Neural cell (in vitro differentiated cells): ENCODE data around the gene GNAS. TPM values are rescaled to one million over a fixed set of nuclear protein-coding genes. Genes with fewer than 3 reads are reported as not detected.

Source experiments
- H2AFZ ChIP-seq: fragments of 200-600, 300-800 bp; sonication (generic), shearing (Covaris generic); 2 replicates; pipeline ENCODE4 v1.6.0; 2014; ENCODE audit warnings: low read depth, mild to moderate bottlenecking, antibody characterized with exemption, low read length, moderate library complexity
- H3F3A ChIP-seq: fragments of 200-600 bp; shearing (Covaris generic); 2 replicates; pipeline ENCODE4 v1.6.1; 2016; ENCODE audit warnings: mild to moderate bottlenecking, moderate library complexity, mixed read lengths, antibody characterized with exemption, low read length; ENCODE audit not compliant: insufficient read depth, poor library complexity, severe bottlenecking
- H3K27ac ChIP-seq: fragments of 200-600, 300-800 bp; sonication (generic), shearing (Covaris generic); 2 replicates; pipeline ENCODE4 v1.5.1; 2014; ENCODE audit warnings: mild to moderate bottlenecking, low read length, moderate library complexity
- H3K27me3 ChIP-seq: fragments of 300-800, 200-600 bp; sonication (generic), shearing (Covaris generic); 2 replicates; pipeline ENCODE4 v1.6.0; 2014; ENCODE audit warnings: mild to moderate bottlenecking, low read depth, low read length, moderate library complexity; ENCODE audit not compliant: insufficient read depth
- H3K36me3 ChIP-seq: fragments of 300-800, 200-600 bp; sonication (generic), shearing (Covaris generic); 2 replicates; pipeline ENCODE4 v1.5.1; 2014; ENCODE audit warnings: mild to moderate bottlenecking, antibody characterized with exemption, low read length, moderate library complexity; ENCODE audit not compliant: insufficient read depth
- H3K4me2 ChIP-seq: fragments of 300-800, 200-600 bp; sonication (generic), shearing (Covaris generic); 2 replicates; pipeline ENCODE4 v1.6.0; 2014; ENCODE audit warnings: mild to moderate bottlenecking, low read length
- H3K4me3 ChIP-seq: fragments of 300-800, 200-600 bp; sonication (generic), shearing (Covaris generic); 2 replicates; pipeline ENCODE4 v1.5.1; 2014; ENCODE audit warnings: mild to moderate bottlenecking, low read length, moderate library complexity
- H3K79me2 ChIP-seq: fragments of 200-600 bp; shearing (Covaris generic); replicated peaks from 2 replicates; pipeline ENCODE4 v1.6.0; 2014; ENCODE audit warnings: mild to moderate bottlenecking, low read length, moderate library complexity; ENCODE audit not compliant: insufficient read depth
- H3K9ac ChIP-seq: fragments of 300-800, 200-600 bp; sonication (generic), shearing (Covaris generic); 2 replicates; pipeline ENCODE4 v1.6.1; 2016; ENCODE audit warnings: mild to moderate bottlenecking, low read length, mixed read lengths
- H3K9me2 ChIP-seq: fragments of 200-600 bp; shearing (Covaris generic); 2 replicates; pipeline ENCODE4 v1.6.1; 2016; ENCODE audit warnings: mild to moderate bottlenecking, low read length, mixed read lengths; ENCODE audit not compliant: insufficient read depth
- H3K9me3 ChIP-seq: fragments of 200-600, 300-800 bp; sonication (generic), shearing (Covaris generic); 2 replicates; pipeline ENCODE4 v1.6.1; 2016; ENCODE audit warnings: mild to moderate bottlenecking, mixed run types, low read length, moderate library complexity, mixed read lengths
- H4K20me1 ChIP-seq: fragments of 200-600 bp; shearing (Covaris generic); 2 replicates; pipeline ENCODE4 v1.6.1; 2016; ENCODE audit warnings: mild to moderate bottlenecking, mixed run types; ENCODE audit not compliant: insufficient read depth
- CTCF ChIP-seq: fragments of 450-650 bp; IDR thresholded peaks from 2 replicates; pipeline ENCODE4 v1.5.1; 2014; ENCODE audit warnings: antibody characterized with exemption, mild to moderate bottlenecking, moderate library complexity; ENCODE audit not compliant: poor library complexity, severe bottlenecking
- EP300 ChIP-seq: fragments of 450-650 bp; conservative IDR thresholded peaks from 2 replicates; pipeline ENCODE4 v1.6.1; 2014; ENCODE audit warnings: antibody characterized with exemption, mild to moderate bottlenecking, moderate library complexity; ENCODE audit not compliant: poor library complexity, severe bottlenecking
- EZH2 ChIP-seq: fragments of 200-600, 300-800 bp; shearing (Covaris generic), sonication (generic); IDR thresholded peaks from 2 replicates; pipeline ENCODE4 v1.6.1; 2014; ENCODE audit warnings: antibody characterized with exemption, low read length, borderline replicate concordance, mild to moderate bottlenecking; ENCODE audit not compliant: insufficient read depth, poor library complexity, severe bottlenecking
- MXI1 ChIP-seq: fragments of 450-650 bp; conservative IDR thresholded peaks from 2 replicates; pipeline ENCODE4 v1.6.1; 2014; ENCODE audit warnings: antibody characterized with exemption, mild to moderate bottlenecking; ENCODE audit not compliant: poor library complexity, severe bottlenecking
- POLR2AphosphoS5 ChIP-seq: IDR thresholded peaks from 2 replicates; pipeline ENCODE4 v1.6.1; 2012
- RAD21 ChIP-seq: fragments of 450-650 bp; conservative IDR thresholded peaks from 2 replicates; pipeline ENCODE4 v1.6.1; 2014; ENCODE audit warnings: antibody characterized with exemption, mild to moderate bottlenecking, moderate library complexity
- REST ChIP-seq: IDR thresholded peaks from 2 replicates; pipeline ENCODE4 v1.6.1; 2012; ENCODE audit warnings: borderline replicate concordance
- SMC3 ChIP-seq: fragments of 450-650 bp; conservative IDR thresholded peaks from 2 replicates; pipeline ENCODE4 v1.6.1; 2014; ENCODE audit warnings: antibody characterized with exemption, mild to moderate bottlenecking, moderate library complexity; ENCODE audit not compliant: poor library complexity
- TAF1 ChIP-seq: IDR thresholded peaks from 2 replicates; pipeline ENCODE4 v1.6.1; 2012; ENCODE audit warnings: low read depth
- polyA plus RNA-seq: library from polyadenylated mRNA; depleted of rRNA; stranded (reverse); fragments of >200 nt; gene quantifications from 2 replicates; pipeline ENCODE4 v1.2.3, GENCODE V29; 2014

The GNAS gene
- polyA plus RNA-seq, 1 donor from 2014 or later, result 958 TPM

GRCh38 chr20:58894652-58895447, 42.3 kb downstream of the GNAS start:
- Histone ChIP-seq H3K79me2 (peaks cover 73% of the 10 kb centered on the region), H3K36me3 (no peaks in the 10 kb centered on the region), H3K27me3 (no peaks in the 10 kb centered on the region), H3K4me2 (peak overlapping the region; percentile 77), H4K20me1 (no peaks in the 10 kb centered on the region), H3F3A (no peaks in the 10 kb centered on the region), H3K4me3 (peak overlapping the region; percentile 86), H3K9ac (peak overlapping the region; percentile 100), H3K9me2 (no peaks in the 10 kb centered on the region), H2AFZ (no peak overlapping the region), H3K9me3 (no peaks in the 10 kb centered on the region), H3K27ac (peak overlapping the region; percentile 99)
- TF ChIP-seq POLR2AphosphoS5 (peak; percentile 34), EZH2 (no peak)

DNA sequence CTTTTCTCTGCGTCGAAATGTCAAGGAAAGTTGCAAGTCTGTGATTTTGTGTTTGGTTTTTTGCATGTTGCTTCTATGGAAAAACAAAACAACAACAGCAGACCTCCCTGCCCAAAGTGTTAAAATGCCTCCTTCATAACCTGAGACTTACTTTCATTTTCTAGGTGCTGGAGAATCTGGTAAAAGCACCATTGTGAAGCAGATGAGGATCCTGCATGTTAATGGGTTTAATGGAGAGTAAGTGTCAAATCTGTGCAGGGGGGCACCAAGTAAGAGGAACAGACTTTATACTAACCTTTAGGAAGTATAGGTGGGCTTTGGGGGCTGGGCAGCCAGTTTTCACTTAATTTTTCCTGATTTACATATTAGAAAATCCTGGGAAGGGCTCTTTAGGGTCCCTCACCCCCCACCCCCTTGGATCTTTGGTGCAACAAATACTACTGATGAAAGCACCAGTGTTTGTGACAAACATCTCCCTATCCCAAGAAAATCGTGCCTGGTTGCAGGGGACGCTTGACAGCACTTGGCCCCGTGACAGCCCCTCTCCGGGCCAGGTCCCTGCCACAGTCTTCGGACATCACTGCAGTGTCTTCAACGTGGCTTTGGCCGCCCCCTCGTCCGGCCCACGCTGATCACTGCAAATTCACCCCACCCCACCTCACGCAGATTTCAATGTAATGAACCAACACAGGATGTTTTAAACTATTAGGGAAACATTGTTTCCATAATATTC, 43.1 kb downstream of the GNAS start:
- H3F3A ChIP-seq, result no peaks in the 10 kb centered on the region
- peak overlapping the region; percentile 77 for H3K4me2 ChIP-seq
- H3K27ac ChIP-seq, result peak overlapping the region; percentile 99
- H3K36me3 ChIP-seq, result no peaks in the 10 kb centered on the region
- H2AFZ ChIP-seq, result no peak overlapping the region
- H3K79me2 ChIP-seq, result peaks cover 81% of the 10 kb centered on the region
- no peaks in the 10 kb centered on the region for H3K27me3 ChIP-seq
- H3K9ac ChIP-seq, result peak overlapping the region; percentile 100
- H3K9me3 ChIP-seq, result no peaks in the 10 kb centered on the region
- no peaks in the 10 kb centered on the region for H4K20me1 ChIP-seq
- H3K9me2 ChIP-seq, result no peaks in the 10 kb centered on the region
- TF ChIP-seq MXI1, result no peak
- TF ChIP-seq SMC3, result no peak
- no peak for TF ChIP-seq REST
- TF ChIP-seq EZH2, result no peak
- TF ChIP-seq POLR2AphosphoS5, result no peak
- no peak for TF ChIP-seq RAD21
- no peak for TF ChIP-seq TAF1
- no peak for TF ChIP-seq EP300
- TF ChIP-seq CTCF, result no peak
- H3K4me3 ChIP-seq, result peak overlapping the region; percentile 86
